HPDE6-E6E7 (cell line): ENCODE measurements around the gene BCR.

ENCODE experiments used
- DNase-seq: peaks from one replicate; pipeline ENCODE4 v3.0.0; 2011; ENCODE audit warnings: missing footprints; ENCODE audit errors: extremely low spot score

Gene BCR

DNA sequence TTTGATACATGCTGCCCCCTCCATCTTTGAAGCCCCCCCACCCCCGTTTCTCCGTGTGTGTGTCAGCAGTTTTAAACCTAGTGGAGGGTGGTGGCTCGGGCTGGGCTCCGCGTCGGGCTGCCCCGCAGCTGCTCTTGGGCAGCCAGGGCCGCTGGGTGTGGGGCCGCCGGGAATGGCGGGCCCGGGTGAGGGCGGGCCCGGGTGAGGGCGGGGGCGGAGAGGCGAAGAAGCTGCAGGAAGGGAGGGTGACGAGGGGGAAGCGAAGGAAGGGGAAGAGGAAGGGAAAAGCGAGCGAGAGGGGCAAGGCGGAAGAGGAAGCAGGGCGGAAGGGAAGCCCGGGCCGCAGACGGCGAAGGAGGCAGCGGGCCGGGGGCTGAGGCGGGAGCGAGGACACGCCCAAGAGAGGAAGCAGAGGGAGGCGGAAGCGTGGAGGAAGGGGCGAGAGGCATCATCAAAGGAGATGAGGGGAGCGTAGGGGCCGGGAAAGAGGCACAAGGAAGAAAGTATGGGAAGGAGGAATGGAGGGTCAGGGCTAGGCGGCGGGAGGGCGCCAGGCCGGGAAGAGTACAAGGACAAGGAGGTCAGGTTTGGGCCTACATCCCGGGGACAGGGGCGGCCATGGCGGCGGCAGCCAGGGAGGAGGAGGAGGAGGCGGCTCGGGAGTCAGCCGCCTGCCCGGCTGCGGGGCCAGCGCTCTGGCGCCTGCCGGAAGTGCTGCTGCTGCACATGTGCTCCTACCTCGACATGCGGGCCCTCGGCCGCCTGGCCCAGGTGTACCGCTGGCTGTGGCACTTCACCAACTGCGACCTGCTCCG lies 82.4 kb downstream of the BCR start:
- no peak for DNase-seq

DNA sequence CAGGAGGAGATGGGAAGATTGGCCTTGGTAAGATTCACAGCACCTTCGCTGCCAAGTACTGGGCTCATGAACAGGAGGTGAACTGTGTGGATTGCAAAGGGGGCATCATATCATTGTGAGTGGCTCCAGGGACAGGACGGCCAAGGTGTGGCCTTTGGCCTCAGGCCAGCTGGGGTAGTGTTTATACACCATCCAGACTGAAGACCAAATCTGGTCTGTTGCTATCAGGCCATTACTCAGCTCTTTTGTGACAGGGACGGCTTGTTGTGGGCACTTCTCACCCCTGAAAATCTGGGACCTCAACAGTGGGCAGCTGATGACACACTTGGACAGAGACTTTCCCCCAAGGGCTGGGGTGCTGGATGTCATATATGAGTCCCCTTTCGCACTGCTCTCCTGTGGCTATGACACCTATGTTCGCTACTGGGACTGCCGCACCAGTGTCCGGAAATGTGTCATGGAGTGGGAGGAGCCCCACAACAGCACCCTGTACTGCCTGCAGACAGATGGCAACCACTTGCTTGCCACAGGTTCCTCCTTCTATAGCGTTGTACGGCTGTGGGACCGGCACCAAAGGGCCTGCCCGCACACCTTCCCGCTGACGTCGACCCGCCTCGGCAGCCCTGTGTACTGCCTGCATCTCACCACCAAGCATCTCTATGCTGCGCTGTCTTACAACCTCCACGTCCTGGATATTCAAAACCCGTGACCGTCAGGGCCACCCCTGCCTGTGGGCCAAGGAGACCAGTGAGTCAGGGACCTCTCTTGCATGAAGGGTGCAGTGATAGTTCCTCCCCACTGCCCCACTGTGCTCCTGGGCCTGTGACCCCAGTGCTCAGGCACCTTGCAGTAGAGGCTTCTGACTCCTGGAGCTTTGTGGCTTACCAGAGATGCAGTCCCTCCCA lies 83.6 kb downstream of the BCR start:
- no peak for DNase-seq

DNA sequence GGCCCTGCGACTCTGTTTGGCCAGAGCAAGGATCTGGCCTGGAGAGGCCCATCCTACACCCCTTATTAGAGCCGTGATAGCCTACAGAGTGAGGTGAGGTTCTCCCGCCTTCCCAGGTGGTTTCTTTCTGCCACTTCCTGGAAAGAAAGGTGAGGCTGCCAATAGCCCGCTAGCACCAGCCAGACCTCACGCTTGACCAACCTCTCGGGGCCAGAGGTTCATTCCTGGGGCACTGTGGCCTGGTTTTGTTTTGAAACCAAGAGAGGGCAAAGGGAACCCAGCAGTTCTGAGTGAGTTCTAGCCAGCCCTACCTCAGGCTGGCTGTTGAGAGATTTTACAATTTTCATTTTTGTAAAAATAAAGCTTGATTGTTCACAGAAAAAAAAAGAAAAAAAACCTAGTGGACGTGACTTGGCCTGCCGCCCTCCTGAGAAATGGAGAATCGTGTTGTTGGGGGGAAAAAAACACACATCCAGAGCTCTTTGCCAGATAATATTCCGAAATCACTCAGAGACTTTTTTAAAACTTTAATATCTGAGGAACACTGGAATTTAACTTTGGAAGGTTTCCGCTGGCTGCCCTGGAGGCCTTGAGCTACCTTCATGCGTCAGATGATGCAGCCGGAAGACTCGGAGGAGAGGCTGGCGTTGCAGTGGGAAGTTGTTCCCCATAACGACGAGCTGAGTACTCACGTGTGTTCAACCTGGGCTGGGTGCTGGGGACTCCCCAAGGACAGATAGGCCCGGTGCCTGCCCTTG lies 84.5 kb downstream of the BCR start:
- no peak for DNase-seq

DNA sequence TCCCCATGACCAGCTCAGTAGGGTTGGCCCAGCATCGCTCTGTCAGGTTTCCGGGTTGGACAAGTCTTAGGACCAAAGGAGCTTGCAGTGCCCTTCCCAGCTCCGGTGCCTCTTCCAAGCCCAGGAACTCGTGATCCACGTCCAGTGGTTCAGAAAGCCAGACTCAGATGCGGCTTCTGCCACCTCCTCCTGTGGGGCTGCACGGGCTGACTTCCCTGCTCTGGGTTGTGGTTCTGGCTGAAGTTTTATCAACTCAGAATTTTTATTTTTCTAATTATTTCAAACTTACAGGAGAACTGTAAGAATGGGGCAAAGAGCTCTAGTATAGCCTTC lies 85.0 kb downstream of the BCR start:
- no peak for DNase-seq

DNA sequence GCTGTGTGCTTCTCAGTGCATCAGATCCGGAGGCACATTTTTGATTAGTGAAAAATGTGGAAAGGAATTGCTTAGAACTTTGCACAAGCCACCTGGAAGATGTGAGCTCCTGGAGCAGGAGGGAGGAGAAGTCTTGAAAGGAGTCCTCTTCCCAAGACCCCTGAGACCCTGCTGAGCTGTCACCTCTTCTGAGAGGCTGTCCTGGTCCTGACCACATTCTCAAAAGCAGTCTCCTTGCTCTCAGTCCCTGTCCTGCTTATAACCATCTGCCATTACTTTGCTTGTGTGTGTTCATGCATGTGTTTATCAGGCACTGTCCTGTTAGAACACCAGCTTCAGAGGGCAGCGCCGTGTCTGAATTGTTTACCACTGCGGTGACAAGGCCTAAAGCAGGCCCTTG lies 86.5 kb downstream of the BCR start:
- no peak for DNase-seq

DNA sequence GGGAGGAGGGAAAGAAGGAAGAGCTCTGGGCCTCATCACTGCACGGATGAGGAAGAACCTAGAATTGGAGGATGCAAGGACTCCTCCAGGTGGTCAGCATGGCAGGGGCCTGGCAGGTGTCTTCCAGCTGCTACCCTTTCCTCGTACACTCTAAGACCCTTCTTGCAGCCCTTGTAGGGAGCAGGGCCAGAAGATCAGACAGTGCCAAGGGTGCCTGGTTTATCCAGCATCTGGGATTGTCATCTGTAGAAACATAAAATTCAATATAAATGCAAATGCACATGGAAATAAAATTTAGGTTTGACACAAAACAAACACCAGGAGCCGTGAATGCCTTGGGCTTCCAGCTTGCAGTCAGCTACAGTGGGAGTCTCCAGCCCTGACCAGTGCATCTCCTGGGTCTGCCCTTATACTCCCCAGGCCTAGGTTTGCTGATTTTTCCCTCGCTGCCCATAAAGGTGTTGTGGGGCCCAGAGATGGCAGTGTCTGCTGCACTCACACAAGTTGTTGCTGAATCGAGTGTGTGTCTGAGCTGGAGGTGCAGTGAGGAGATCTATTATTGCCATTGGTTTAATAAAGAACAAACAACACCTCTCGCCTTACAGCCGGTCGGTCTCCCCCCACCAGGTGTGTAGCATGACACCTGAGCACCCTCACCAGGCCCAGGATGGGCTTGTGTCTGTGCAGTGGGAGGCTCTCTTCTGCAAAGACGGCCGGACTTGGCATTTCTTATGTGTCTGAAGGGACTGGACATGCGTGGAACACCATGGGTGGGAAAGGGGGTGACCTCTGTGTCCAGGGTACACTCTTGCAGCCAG lies 87.1 kb downstream of the BCR start:
- DNase-seq: no peak

DNA sequence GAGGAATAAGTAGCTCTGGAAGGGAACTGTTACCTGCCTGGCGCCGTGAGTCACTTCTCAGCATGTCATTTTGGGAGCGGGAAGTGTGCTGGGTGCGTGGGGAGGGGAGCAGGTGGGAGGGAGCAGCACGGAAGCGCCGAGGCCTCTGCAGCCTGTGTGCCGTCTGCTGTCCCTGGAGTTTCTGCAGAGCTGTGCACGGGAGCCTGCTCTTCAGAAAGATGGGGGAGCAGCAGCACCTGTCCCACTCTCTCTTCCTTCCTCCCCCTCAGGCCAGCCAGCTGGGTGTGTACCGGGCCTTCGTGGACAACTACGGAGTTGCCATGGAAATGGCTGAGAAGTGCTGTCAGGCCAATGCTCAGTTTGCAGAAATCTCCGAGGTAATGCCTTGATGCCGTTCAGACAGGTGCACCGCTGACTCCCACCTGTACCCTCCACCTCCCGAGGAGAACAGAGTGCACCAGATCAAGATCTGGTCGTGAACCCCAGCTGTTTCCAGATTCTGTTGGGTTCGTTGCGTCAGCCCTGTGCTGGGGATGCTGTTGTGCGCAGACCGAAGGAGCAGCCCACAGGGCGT lies 87.9 kb downstream of the BCR start:
- DNase-seq: no peak

DNA sequence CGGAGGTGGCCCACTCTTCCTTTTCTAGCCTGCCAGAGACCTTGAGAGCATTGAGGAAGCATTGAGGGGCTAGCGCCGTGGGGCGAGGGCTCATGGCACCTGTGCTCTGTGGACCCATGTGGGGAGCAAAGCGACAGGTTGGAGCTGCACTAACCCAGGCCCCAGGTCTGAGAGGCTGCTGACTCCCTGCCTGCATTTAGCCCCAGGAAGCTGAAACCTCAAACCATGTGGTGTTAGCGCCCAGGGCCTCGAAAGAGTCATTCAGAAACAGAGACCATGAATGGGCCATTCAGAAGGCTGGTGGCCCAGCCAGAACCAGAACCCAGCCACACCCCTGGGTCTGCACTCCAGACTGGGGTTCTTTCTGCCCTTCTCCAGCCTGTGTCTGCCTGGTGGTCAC lies 88.6 kb downstream of the BCR start:
- DNase-seq: no peak

DNA sequence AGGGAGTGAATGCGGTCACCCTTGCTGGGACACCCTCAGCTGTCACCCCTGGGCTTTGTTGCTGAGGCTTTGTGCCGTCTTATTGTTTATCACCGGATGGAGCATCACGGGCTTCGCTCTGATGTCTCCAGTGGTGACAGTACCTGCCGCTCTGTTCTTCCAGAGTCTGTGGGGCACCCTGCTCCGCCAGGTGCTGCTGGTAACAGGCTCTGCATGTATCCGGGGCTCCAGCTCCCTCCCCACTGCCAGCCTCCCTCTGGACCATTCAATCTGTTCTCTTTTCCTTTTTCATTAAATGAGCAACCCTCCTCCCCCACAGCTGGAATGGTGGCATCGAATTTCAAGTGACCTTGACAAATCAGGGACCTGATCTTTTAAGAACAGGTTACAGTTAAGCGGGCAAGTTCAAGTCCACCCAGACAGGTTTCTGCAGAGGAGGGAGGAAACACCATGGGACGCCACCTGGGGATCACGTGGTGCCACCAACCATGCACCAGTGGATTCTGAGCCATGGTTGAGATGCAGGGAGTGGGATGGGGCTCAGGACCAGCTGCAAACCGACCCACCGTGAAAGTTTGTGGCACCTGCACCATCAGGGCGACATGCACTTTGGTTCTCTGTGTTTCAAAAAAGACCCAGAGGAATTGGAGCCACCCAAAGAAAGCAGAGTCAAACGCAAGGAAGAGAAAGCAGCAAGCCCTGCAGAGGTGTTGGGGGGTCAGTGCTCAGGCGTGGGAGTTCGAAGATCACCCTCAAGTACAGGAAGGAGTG lies 89.3 kb downstream of the BCR start:
- no peak for DNase-seq

DNA sequence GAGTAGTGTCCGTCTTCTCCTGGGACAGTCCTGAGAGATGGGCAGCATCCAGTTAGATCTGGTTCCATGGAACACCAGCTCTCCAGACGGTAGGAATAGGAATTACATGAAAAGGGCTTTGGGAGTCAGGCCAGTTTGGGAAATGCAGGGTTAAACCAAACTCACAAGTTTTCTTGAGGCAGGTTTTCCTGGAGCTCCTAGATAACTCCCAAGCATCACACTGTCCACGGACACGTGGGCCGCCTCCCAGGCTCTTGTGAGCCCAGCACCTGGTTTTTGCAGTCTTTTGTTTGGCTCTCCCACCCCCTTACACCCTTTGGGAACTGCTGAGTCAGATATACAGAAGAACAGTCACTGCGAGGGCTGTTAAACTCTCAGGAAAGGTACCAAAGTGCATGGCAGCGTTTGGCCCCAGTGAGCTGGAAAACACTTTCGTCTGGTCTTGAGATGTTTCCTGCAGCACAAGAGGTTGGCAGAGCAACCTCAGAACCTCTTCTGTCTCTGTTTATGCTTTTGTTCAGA lies 90.0 kb downstream of the BCR start:
- DNase-seq: no peak

DNA sequence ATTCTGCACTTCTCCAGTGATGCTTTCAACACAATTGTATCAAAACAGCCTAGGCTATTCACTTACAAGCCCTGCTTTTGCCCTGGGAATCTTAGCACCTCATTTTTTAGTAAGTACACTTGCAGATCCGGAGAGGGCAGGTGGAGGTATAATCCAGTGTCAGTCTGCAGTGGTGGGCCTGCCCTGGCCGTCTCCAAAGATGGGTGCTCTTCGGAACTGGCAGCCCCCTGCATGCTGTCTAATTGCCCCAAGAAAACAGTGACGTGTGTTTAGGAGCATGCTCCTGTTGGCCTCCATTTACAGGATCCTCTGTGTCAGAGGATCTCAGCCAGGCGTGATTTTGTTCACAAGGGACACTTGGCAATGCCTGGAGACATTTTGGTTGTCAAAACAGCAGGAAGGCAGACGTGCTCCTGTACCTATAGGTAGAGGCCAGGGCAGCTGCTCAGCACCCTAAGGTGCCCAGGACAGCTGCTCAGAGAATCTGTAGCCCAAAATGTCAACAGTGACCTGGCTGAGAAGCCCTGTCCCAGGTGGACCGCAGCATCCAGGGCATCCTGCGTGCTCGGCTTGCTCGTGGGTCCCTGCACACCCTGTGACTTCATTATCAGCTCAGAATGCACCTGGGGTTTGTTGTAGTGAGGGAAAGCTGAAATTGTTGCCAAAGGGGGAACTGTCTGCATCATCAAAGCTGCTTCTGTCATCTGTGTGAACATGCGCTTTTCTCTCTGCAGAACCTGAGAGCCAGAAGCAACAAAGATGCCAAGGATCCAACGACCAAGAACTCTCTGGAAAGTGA lies 90.7 kb downstream of the BCR start:
- DNase-seq: no peak

DNA sequence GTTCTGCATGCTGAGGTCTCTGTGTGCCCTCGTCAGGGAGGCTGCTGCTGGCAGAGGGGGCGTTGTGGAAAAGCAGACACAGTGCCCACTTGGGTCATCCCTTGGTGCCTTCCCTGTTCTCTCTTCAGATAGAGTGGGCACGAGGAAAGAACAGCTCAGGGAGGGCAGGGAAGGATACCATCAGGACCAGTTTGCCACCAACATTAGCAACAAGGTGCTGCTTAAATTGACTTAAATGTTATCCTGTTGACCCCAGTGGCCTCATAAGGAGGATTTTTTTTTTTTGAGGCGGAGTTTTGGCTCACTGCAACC lies 91.2 kb downstream of the BCR start:
- DNase-seq: no peak

DNA sequence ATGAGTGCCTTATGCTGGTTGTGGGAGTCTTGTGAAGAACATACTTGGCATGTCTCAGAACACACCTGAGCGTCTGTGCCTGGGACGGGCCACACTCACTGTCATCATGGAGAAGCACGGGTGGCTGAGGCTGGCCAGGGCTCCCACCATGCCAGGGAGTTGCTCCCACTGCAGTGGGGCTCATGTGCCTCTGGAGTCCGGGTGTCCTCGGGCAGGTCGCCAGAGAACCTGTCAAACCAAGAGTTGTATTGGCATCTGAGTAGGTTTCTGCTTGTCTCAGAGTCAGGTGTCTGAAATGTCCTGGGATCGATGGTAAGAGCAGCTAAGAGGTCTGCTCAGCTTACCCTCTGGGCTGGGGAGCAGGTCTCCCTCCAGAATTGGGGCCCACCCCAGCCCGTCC lies 92.1 kb downstream of the BCR start:
- DNase-seq: no peak

DNA sequence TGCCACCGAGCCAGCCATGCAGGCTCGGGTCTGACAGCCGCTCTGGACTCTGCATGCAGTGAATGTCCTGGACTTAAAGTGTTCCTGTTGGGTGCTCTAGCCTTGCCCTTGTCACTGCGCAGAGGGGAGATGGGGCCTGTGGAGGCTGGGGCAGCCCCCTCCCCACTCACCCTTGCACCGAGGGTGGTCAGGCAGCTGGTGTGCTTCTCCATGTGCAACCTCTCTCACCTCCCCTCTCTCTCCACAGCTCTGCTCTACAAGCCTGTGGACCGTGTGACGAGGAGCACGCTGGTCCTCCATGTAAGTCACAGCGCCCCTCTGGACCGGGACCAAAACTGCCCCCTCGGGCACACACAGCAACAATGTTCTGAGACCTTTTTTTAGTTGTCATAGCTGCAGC lies 92.5 kb downstream of the BCR start:
- DNase-seq: no peak

DNA sequence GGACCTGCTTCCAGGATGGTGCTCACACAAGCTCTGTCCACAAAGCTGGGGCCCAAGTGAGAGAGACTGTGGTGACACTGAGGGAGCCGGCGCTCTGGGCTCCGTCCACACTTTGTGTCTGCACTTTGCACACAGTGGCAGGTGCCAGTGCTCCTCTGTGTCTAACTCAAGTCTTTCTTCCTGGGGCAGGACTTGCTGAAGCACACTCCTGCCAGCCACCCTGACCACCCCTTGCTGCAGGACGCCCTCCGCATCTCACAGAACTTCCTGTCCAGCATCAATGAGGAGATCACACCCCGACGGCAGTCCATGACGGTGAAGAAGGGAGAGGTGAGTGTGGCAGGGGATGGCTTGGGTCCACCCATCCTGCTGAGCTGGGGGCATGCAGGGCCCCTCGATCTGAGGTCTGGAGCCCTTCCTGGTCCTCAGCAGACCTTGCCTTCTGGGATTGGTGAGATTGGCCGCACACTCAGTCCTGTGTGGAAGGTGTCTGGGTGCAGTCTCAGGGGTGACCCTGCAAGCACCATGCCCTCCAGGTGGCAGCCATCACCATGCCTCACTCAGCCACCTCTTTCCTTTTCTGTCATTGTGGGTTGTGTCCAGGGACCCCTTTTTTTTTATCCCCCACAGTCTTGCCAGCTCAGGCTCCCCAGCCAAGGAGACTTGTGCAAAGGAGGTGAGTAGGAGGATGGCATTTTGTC lies 93.3 kb downstream of the BCR start:
- no peak for DNase-seq

DNA sequence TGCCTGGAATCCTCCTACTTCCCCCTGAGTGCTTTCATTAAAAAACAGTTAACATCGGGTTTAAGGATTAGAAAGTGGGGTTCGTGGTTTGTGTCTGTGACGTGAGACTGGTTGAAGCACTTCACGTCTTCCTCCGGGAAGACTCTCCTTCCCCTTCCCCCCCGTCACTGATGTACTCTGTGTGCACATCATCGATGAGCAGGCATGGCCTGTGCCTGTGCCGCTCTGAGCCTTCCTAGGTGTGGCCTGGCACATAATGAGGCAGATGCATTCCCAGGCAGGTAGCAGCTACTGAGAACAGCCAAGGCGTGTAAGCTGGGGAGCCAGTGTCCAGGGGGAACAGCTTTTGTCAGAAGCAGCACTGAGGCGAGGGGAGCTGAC lies 93.8 kb downstream of the BCR start:
- DNase-seq: no peak

DNA sequence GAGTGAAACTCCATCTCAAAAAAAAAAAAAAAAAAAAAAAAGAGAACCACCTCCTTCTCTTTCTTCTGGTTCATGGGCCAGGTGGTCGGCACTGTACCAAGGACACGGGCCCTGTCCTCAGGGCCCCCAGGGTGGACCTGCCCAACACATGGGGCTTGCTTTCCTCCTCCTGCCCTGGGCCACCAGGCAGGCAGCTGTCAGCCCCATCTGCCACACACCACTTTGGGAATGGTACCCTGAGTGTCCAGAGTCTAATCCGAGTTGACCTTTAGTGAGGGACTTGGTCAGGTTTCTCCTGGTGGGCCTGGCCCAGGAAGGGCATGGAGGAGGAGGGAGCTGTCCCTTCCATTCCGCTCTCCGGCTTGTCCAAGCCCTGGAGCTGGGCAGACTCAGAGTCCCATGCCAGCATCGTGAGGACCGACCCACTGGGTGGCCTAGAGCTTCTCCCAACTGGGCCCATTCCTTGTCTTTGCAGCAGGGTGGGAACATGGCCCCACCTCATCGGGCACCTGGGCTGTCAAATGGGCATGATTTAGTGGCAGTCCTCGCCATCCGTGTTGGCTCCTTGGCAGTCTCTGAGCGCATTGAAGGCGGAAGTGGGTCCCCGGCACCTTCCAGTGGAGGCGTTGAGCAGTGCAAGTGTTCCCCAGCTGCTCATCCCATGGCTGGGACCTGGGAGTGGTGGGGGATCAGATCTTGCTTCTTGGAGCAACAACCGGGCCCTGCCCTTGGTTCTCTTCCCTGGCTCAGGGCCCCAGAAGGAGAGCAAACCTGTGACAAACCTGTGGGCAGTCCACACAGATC lies 94.8 kb downstream of the BCR start:
- no peak for DNase-seq

DNA sequence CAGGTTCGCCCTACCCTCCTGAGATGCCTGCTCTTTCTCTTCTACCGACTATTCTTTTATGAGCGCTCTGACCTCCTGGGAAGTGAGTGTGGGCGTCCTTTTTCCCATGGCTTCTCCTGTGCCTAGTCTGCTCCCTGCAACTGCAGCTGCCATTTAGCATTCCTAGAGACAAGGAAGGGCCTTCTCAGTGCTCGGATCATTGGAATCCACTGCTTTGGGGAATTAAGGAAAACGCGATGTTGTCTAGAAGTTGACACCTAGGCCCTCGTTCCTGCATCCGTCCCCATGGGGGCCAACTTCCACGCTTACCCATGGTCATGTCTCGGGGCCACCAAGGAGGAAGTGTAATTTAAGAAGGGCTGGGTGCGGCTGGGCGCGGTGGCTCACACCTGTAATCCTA lies 95.4 kb downstream of the BCR start:
- DNase-seq: no peak
